GM12872 (cell line): ENCODE results near the gene AQR.

ENCODE experiments used
- TF ChIP-seq, protein P1 (sequence below): IDR thresholded peaks from 3 replicates; pipeline ENCODE4 v1.5.1; 2011; ENCODE audit warnings: low read depth, mild to moderate bottlenecking, low read length, moderate library complexity; ENCODE audit not compliant: insufficient read depth

The AQR gene

DNA sequence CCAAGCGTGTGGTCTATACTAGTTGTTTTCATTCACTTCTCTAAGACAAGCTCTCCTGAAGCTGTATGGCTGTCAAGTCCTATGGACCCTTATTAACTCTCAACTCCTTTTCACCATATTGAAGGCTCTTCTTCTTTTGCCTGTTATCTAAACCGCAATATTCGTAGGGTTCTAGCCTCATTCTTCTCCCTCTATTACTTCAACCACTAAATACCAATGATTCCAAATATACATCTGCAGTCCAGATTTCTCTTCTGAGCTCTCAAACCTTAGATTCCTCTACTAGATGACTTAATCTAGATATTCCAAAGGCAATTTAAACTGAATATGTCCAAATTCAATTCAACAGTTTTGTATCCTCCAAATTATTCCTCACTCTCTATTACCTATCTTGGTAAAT lies 24.6 kb downstream of the AQR start:
- TF ChIP-seq, protein P1, sequence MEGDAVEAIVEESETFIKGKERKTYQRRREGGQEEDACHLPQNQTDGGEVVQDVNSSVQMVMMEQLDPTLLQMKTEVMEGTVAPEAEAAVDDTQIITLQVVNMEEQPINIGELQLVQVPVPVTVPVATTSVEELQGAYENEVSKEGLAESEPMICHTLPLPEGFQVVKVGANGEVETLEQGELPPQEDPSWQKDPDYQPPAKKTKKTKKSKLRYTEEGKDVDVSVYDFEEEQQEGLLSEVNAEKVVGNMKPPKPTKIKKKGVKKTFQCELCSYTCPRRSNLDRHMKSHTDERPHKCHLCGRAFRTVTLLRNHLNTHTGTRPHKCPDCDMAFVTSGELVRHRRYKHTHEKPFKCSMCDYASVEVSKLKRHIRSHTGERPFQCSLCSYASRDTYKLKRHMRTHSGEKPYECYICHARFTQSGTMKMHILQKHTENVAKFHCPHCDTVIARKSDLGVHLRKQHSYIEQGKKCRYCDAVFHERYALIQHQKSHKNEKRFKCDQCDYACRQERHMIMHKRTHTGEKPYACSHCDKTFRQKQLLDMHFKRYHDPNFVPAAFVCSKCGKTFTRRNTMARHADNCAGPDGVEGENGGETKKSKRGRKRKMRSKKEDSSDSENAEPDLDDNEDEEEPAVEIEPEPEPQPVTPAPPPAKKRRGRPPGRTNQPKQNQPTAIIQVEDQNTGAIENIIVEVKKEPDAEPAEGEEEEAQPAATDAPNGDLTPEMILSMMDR = no peak

DNA sequence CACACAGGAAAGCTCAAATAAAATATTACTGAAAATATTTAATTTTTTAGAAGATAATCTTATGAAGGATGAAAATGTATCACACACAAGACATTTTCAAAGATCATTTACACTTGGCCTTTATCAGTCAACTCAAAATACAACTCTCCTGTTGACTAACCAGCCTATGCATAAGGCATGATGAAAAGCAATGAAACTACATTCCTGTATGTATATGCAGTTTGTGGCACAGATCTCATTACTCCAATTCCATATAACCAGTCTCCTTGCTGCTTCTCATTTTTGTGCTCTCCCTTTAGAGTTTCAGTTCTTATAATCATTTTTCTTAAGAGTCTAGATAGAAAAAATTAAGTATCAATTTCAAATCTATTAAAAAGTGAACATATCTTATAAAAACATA lies 25.8 kb downstream of the AQR start:
- TF ChIP-seq, protein P1 = no peak

DNA sequence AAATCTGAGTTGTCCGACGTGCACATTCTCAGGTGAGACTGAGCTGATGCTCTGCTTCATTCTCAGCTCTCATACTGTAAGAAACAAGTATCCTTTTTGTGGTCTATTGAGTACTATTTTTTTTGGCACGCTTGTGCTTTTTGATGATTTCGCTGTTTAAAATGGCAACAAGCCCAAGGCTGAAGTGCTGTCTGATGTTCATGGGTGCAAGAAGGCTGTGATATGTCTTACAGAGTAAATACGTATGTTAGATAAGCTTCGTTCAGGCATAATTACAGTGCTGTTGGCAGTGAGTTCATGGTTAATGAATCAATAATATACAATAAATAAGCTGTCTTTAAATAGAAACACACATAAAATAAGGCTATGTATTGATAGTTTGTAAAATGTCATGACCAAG lies 27.2 kb downstream of the AQR start:
- TF ChIP-seq, protein P1 = no peak

DNA sequence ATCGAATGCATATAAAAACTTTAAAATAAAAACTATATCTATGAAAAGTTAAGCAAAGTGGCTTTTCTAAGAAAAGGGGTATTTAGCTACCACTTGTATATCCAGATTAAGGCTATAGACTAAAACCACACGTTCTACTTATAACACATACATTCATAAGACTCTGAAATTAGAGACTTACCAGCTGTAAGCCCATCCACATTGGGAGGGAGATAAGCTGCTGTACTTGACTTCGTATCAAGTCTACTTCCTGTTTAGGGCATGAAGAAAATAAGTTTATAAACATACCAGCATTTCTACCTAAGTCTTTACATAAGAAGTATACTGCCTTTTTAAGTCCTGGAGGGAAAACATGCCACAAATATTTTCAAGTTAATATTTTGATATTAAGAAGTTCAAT lies 27.7 kb downstream of the AQR start:
- TF ChIP-seq, protein P1 = no peak

DNA sequence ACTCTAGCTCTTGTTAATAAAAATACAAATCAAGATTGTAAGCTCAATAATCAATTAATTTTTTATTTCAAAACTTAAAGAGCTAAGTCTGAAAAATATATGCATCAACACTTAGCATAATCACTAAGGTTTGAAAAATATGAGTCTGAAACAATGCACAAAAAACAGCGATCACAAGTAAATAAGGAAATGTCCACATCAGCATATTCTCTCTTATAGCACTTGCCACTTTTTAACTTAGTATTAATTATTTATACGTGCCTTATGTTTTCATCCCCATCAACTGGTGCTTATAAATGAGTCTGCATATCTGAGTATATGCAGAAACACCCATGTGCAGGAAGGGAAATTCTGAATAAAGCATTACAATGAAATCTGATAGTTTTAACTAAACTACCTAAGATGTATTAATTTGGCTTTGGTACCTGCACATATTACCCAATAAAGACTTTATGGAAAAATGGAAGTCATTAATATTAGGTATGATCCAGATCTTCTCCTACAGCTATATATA lies 28.3 kb downstream of the AQR start:
- TF ChIP-seq, protein P1 = no peak

DNA sequence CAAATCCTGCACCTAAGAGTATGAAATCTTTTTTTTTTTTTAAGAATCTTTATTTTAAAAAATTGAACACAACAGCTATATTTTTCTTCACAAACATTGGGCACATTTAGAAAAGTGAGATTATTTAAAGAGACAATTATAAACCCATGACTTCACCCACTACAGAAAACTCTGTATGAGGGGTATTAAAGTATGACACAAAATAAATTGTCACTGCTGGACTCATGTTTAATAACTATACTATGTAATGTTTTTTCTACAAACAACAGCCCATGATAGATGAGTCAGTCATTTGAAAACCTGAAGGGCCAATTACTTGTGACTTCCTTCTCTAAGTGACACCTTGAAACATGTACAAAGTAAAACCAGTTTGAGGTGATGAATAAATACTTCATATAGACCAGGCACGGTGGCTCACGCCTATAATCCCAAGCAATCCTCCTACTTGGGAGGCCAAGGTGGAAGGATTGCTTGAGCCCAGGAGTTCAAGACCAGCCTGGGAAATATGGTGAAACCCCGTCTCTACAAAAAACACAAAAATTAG lies 36.0 kb downstream of the AQR start:
- TF ChIP-seq, protein P1 = no peak

DNA sequence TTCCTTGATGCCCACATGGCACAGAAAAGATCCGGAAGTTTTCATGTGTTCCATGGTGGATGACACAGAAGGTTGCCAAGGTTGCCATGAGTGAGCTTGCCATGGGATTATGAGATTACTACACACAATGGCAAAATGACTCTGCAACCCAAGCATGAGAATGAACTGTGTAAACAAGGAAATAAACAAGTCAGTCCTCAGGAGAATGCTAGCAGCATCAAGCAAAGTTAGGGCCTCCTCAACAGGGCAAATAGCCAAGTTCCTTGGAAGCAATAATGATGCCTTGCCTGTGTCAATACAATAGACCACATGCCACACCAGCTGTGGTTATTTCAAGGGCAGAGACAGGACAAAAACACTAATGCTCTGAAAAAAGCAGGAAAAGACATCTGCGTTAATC lies 41.8 kb downstream of the AQR start:
- TF ChIP-seq, protein P1 = no peak
